ENCODE measurements around the gene RERE.

The RERE gene

DNA sequence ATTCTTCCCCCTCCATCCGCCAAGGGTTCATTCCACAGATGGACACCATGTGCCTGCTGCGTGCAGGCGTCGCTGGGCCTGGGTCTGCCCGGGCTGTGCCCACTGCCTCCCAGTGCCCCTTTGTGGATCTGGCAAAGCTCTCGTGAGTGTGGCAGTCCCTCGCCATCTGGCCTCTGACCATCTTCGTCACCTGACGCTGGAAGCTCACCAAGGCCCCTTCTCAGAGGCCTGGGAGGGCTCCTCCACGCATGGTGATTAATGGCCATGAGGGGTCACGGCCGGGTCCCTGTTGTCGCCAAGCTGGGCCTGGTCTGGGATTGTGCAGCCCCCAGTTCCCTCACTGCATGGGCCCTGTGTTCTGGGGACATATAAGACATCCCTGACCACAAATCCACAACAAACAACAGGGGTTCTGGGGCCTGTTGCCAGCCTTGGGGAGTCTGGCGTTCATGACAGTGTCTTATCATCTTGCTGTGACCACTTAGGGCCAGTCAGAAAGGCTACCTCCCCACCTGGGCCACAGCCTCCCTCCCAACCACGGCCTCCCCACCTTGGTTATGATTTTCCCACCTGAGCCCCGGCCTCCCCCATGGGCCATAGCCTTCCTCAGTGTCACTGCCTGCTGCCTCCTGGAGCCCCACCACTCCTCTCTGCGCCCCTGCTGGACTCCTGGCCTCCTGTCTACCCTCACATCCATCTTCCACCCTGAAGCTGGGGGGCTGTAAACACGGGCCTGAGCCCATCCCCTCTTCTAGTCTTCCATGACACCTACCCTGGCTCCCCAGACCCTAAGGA, 471.6 kb downstream of the RERE start:
- in situ Hi-C loops (cut with MboI; ENCODE audit: low pct_unique_long_range_greater_than_20kb, low sequenced_read_pairs, unreplicated experiment), result no loop called here
- TF ChIP-seq, protein P1, sequence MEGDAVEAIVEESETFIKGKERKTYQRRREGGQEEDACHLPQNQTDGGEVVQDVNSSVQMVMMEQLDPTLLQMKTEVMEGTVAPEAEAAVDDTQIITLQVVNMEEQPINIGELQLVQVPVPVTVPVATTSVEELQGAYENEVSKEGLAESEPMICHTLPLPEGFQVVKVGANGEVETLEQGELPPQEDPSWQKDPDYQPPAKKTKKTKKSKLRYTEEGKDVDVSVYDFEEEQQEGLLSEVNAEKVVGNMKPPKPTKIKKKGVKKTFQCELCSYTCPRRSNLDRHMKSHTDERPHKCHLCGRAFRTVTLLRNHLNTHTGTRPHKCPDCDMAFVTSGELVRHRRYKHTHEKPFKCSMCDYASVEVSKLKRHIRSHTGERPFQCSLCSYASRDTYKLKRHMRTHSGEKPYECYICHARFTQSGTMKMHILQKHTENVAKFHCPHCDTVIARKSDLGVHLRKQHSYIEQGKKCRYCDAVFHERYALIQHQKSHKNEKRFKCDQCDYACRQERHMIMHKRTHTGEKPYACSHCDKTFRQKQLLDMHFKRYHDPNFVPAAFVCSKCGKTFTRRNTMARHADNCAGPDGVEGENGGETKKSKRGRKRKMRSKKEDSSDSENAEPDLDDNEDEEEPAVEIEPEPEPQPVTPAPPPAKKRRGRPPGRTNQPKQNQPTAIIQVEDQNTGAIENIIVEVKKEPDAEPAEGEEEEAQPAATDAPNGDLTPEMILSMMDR (IDR thresholded peaks at IDR 0.05; ENCODE audit: extremely low read depth, insufficient read depth, missing control alignments), result no peak
- no peak for DNase-seq (ENCODE audit: low spot score)

DNA sequence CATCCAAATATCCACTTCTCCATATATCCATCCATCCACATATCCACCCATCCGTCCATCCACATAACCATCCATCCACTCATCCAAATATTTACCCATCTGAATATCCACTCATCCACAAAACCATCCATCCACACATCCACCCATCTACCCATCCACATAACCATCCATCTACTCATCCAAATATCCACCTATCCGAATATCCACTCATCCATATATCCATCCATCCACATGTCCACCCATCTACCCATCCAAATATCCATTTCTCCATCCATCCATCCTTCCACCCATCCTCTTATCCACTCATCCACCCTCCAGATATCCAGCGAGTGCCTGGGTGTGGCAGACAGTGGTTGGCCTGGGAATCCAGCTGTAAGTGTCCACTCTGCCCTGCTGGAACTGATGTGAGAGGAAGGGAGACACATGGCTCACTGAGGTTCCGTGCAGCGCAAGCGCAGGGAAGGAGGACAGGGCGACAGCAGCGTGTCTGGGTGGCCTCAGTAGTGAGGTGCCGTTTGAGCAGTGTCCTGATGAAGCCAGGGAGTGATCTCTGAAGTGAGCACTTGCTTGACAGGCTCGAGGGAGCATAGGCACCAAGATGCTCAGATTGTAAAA, 472.4 kb downstream of the RERE start:
- in situ Hi-C loops (cut with MboI; ENCODE audit: low pct_unique_long_range_greater_than_20kb, low sequenced_read_pairs, unreplicated experiment), result no loop called here
- DNase-seq (ENCODE audit: low spot score), result no peak
- TF ChIP-seq, protein P1 (IDR thresholded peaks at IDR 0.05; ENCODE audit: extremely low read depth, insufficient read depth, missing control alignments), result no peak

DNA sequence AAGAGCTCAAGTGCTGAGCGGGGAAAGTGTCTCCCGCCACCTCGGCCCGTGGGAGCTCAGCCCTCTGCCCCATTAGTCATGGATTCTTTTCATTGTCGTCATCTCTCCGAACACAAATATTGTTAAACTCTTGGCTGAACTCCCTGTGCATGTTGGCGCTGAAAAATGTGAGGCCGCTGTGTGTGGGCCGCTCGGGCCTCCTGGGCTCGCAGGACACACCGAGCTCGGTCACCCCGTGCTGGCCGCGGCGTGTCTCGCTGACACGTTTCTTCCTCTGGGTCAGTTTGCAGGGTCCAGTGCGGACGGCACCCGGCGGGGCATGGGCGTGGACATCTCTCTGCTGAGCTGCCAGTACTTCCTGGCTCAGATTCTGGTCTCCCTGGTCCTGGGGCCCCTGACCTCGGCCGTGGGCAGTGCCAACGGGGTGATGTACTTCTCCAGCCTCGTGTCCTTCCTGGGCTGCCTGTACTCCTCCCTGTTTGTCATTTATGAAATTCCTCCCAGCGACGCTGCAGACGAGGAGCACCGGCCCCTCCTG, 473.9 kb downstream of the RERE start:
- in situ Hi-C loops (cut with MboI; ENCODE audit: low pct_unique_long_range_greater_than_20kb, low sequenced_read_pairs, unreplicated experiment), result no loop called here
- DNase-seq (ENCODE audit: low spot score), result no peak
- TF ChIP-seq, protein P1 (IDR thresholded peaks at IDR 0.05; ENCODE audit: extremely low read depth, insufficient read depth, missing control alignments), result no peak

DNA sequence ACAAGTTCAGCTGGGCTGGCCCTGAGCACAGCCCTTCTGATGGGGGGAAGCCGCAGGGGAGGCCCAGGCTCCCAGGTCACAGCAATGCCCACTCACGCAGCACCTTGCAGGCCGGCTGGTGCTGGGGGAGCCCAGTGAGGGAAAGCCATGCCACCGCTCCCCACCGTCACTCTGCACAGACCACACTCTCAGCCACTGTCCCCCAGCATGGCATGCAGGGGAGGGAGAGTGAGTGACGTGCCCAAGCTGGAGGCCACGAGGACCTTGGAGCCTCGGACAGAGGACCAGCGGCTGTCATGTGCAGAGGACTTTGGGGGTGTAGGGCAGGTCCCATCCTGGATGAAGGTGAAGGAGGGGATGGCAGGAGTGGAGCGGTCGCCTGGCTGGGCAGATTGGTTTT, 474.4 kb downstream of the RERE start:
- DNase-seq (ENCODE audit: low spot score), result no peak
- TF ChIP-seq, protein P1 (IDR thresholded peaks at IDR 0.05; ENCODE audit: extremely low read depth, insufficient read depth, missing control alignments), result no peak
- in situ Hi-C loops (cut with MboI; ENCODE audit: low pct_unique_long_range_greater_than_20kb, low sequenced_read_pairs, unreplicated experiment), result no loop called here

DNA sequence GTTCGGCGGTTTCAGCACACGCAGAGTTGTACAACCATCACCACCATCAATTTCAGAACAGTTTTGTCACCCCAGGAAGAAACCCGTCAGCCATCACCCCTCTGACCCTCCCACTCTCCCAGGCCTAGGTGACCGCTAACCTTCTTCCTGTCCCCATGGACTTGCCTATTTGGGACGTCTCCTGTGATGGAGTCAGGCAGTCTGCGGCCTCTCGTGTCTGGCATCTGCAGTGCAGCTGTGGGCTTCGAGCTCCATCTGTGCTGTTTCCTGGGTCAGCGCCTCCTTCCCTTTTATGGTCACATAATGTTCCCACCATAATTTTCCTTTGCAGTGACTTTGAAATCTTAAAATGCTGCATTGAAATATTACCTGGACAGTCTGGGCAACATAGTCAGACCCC, 475.1 kb downstream of the RERE start:
- TF ChIP-seq, protein P1 (IDR thresholded peaks at IDR 0.05; ENCODE audit: extremely low read depth, insufficient read depth, missing control alignments), result no peak
- no peak for DNase-seq (ENCODE audit: low spot score)
- in situ Hi-C loops (cut with MboI; ENCODE audit: low pct_unique_long_range_greater_than_20kb, low sequenced_read_pairs, unreplicated experiment), result no loop called here

DNA sequence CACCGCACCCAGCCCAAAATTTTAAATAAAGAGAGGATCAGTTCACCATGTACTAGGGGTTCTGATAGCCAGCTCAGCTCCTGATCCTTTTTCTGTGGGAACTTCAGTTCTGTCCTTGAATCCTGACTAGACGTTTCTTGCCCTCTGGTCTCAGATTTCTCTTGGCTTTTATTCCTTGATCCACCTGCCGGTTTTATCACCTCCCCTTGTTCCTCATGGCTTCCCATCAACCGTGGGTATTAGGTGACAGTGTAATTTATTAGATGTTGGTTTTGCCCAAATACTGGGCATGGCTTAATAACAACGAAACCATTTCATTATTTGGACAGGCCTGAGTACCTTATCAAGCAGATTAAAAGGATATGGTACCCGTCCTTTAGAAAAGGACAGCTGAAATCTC, 477.0 kb downstream of the RERE start:
- TF ChIP-seq, protein P1 (IDR thresholded peaks at IDR 0.05; ENCODE audit: extremely low read depth, insufficient read depth, missing control alignments), result no peak
- in situ Hi-C loops (cut with MboI; ENCODE audit: low pct_unique_long_range_greater_than_20kb, low sequenced_read_pairs, unreplicated experiment), result no loop called here
- no peak for DNase-seq (ENCODE audit: low spot score)

All from GM13977 (cell line).